Renal pelvis (tissue), 12 donors: ENCODE results near the gene TBC1D2. TPM values are rescaled to one million over a fixed set of nuclear protein-coding genes. Genes with fewer than 3 reads are reported as not detected.
"Not testable (repeated sequence)": the region's sequence is repeated elsewhere in the genome, so short reads cannot be mapped to it uniquely, and the experiment has no call there.

Source experiments
- DNase-seq: peaks from one replicate; pipeline ENCODE4 v3.0.0-alpha.2; 2013
- long read RNA-seq, 16 experiments: transcript quantifications; one replicate each; lab custom pipeline, GENCODE V29; 2026
- polyA plus RNA-seq, 3 donors: library from polyadenylated mRNA; unstranded; fragments of 120-200 nt; gene quantifications; one replicate each; pipeline ENCODE4 v1.2.1, GENCODE V29; 2013; ENCODE audit not compliant: insufficient read length in 3 of 3

The TBC1D2 gene
- polyA plus RNA-seq = 1 to 10 TPM; 3.9 to 4.1 (median 3.9) TPM
- long read RNA-seq, donor 1 = 0 reads
- long read RNA-seq, donor 2 = 0 reads
- long read RNA-seq, donor 3 = 0 reads
- long read RNA-seq, donor 4, partial matches to known transcripts = 0 of 1 reads
- long read RNA-seq, donor 4, other reads (novel, unspliced or antisense) = 0 of 1 reads
- long read RNA-seq, donor 5 = 0 reads
- long read RNA-seq, donor 6, partial matches to known transcripts = 0 of 1 reads
- long read RNA-seq, donor 6, other reads (novel, unspliced or antisense) = 0 of 1 reads
- long read RNA-seq, donor 7, partial matches to known transcripts = 0 of 2 reads
- long read RNA-seq, donor 7, other reads (novel, unspliced or antisense) = 0 of 2 reads
- long read RNA-seq, donor 8, partial matches to known transcripts = 0 of 1 reads
- long read RNA-seq, donor 8, other reads (novel, unspliced or antisense) = 0 of 1 reads
- long read RNA-seq, donor 9 = 0 reads
- long read RNA-seq, donor 10 = 0 reads
- long read RNA-seq, donor 11 = 0 reads
- long read RNA-seq, donor 12, partial matches to known transcripts = 0 of 2 reads
- long read RNA-seq, donor 12, other reads (novel, unspliced or antisense) = 0 of 2 reads
- long read RNA-seq, donor 13 = 0 reads
- long read RNA-seq, donor 14 = 0 reads
- long read RNA-seq, donor 15, partial matches to known transcripts = 0 of 1 reads
- long read RNA-seq, donor 15, other reads (novel, unspliced or antisense) = 0 of 1 reads
- long read RNA-seq, donor 16, partial matches to known transcripts = 0 of 2 reads
- long read RNA-seq, donor 16, other reads (novel, unspliced or antisense) = 0 of 2 reads

DNA sequence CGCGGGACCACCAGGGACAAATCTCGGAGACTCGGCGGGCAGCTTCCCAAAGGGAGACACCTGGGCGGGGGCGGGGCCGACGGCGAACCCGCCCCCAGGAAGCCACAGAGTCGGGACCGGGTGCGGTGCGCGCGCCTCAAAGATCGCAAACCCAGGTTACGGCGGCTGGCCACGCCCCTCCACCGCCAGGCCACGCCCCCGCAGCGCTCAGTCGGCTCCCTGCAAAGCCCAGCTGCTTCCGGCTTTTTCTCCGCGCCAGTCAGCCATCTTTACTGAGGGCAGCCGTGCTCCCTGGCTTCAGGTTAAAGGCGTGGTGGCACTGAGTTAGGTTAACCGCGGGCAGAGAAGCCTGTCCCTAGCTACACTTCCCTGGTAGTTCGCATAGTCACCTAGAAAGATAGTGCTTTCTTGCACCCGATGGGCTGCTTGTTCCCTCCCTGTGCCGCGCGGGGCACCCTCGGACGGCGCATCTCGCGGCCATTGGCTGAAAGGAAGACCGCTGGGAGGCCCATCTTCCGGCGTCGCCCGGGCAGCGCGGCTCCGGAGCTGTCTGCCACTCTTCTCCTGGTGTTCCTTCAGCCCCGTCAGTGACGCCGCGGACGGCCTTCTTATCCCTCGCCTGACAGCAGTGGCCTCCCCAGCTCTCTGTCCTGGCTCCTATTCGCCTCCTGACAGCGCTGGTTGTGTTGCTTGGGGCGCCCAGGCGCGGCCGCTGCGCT is at the start of gene TBC1D2:
TSS of gene TBC1D2 (minus strand) at position 72 of the 719 bp plus-strand sequence. CDS start 108 bp downstream, outside the sequence.
- DNase-seq = peak; percentile 95

- no peak for DNase-seq
Measured at GRCh38 chr9:98304381-98304780, 48.9 kb upstream of the TBC1D2 start.

- DNase-seq = no peak
Measured at GRCh38 chr9:98303633-98304125, 48.2 kb upstream of the TBC1D2 start.

GRCh38 chr9:98302938-98303632 is 47.6 kb upstream of the TBC1D2 start:
- DNase-seq = no peak

- DNase-seq = no peak
Measured at GRCh38 chr9:98302150-98302549, 46.7 kb upstream of the TBC1D2 start.

GRCh38 chr9:98300611-98301010 is 45.2 kb upstream of the TBC1D2 start:
- DNase-seq = no peak

- no peak for DNase-seq
Measured at GRCh38 chr9:98298476-98298875, 43.0 kb upstream of the TBC1D2 start.

DNA sequence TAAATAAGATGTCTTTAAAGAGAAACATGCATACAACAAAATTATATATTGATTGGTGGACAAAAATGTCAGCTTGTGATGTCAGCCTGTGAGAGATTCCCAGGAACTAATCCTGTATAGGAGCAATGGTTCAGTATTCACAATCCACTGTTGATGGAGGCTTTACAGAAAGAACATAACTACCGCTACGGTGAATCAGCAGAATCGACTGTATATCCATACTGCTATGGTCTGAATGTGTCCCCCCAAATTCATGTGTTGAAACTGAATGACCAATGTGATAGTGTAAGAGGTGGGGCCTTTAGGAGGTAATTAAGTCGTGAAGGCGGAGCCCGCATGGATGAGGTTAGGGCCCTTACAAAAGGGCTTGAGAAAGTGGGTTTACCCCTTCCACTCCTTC is 40.4 kb upstream of the TBC1D2 start:
- DNase-seq = no peak

DNA sequence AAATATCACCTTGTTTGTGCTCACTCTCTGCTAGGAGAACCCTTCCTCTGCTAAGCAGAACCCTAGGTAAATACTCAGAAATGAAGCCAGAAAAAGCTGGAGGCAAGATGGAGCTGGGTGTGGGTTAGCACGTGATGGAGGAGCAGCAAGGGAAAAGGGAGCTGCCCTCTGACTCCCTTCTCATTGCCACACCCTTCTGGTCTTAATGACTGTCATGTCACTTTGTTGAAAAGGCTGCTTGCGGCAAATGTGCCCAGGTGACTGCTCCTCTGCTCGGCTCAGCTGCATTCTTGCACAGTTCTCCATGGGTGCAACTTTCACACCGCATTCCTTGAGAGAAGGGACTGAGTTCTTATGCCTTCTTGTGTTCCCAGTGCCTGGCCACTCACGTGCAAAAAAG is 36.4 kb upstream of the TBC1D2 start:
- no peak for DNase-seq

- no peak for DNase-seq
Measured at GRCh38 chr9:98290411-98290810, 35.0 kb upstream of the TBC1D2 start.

GRCh38 chr9:98289614-98290201 is 34.3 kb upstream of the TBC1D2 start:
- DNase-seq = no peak

DNA sequence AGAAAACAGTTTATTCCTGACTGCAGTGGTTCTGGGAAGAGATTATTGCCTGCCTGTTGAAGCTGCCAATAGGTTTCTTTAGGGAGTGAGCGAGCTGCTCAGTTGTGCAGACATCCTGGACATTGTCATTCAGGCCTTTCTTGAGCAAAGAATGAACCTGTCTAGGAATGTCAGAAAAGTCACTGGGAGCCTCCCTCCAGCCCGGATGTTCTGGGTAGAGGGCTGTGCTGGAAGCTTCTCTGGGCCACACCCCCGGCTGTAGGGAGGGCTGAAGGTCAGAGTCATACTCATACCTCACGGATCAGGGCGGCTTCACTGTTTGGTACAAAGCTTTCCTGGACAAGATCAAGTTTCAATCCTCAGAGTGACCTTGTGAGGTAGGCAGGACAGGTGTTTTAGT is 33.4 kb upstream of the TBC1D2 start:
- no peak for DNase-seq

- no peak for DNase-seq
Measured at GRCh38 chr9:98287384-98287783, 31.9 kb upstream of the TBC1D2 start.

- no peak for DNase-seq
Measured at GRCh38 chr9:98285446-98285845, 30.0 kb upstream of the TBC1D2 start.

DNA sequence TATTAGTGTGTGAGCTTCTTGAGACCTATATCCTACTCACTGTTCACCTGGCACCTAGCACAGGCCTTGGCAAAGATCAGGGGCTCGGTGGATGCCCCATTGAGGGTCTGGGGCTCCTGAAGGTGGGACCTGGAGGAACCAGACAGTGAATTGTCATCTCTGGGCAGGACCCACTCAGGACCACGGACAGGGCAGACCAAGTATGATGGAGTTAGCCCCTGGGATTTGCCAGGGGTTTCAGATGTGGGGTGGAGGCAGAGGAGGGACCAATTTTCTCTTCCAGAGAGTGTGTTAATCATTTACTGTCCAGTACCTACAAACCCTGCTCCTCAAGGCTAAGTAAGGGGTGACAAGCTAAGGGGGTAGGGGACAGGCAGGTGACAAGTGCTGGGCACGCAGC is 29.3 kb upstream of the TBC1D2 start:
- no peak for DNase-seq

DNA sequence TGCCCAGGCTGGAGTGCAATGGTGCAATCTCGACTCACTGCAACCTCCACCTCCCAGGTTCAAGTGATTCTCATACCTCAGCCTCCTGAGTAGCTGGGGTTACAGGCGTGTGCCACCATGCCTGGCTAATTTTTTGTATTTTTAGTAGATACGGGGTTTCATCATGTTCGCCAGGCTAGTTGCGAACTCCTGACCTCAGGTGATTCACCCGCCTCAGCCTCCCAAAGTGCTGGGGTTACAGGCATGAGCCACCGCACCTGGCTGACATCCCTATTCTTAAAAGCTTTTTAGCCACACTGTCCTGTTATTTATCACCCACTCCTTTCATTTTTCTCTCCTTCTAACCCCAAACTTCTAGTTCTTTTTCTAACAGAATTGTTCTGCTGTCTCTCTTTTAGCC is 27.7 kb upstream of the TBC1D2 start:
- not testable (repeated sequence) for DNase-seq

GRCh38 chr9:98281281-98281680 is 25.8 kb upstream of the TBC1D2 start:
- DNase-seq = no peak

DNA sequence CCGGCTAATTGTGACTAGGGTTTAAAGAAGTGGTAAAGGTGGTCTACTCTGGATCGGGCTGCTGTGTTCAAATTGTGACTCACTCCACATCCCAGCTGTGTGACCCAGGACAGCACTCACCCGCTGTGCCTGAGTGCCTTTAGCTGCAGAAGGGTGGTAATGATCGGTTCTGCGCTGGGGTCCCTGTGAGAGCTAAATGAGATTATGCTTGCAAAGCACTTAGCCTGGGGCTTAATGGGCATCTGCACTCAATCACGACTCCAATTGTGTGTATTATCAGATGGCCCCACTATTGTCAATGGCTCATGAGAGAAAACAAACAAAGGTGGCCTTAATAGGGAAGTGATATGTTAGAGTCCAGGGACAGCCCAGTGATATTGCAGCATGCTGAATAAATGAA is 25.1 kb upstream of the TBC1D2 start:
- DNase-seq = no peak

- DNase-seq = no peak
Measured at GRCh38 chr9:98280162-98280561, 24.7 kb upstream of the TBC1D2 start.

DNA sequence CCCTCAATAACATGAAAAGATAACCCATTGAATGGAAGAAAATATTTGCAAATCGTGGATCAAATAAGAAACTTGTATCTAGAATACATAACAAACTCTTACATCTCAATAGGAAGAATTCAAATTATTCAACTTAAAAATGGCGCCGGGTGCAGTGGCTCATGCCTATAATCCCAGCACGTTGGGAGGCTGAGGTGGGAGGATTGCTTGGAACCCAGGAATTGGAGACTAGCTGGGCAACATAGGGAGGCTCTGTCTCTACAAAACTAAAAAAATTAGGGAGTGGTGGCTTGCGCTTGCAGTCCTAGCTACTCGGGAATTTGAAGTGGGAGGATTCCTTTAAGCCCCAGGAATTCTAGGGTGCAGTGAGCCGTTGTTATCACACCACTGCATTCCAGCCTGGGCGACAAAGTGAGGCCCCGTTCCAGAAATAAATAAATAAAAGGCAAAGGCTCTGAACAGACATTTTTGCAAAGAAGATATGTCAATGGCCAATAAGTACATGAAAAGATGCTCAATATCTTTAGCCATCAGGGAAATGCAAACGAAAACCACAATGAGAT is 21.5 kb upstream of the TBC1D2 start:
- no peak for DNase-seq

DNA sequence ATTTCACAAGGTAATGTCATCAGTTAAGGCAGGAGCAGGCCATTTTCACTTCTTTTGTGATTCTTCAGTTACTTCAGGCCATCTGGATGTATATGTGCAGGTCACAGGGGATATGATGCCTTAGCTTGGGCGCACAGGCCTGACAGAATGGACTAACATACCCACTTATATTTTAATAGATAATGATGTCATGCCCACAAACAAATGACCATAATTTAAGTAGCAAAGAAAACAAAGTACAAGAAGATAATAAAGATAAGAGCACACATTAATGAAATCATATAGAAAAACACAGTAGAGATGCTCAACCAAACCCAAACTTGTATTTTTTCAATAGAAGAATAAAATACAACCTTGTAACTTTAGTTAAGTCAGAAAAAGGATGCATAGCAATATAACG is 19.7 kb upstream of the TBC1D2 start:
- DNase-seq = no peak
